ENCODE data around the gene C1QTNF1. TPM values are rescaled to one million over a fixed set of nuclear protein-coding genes. Genes with fewer than 3 reads are reported as not detected.

Gene C1QTNF1
- total RNA-seq, 1 experiment from 2014 or later: 5.1 TPM

GRCh38 chr17:79041041-79041570 is 17.1 kb downstream of the C1QTNF1 start:
- Histone ChIP-seq H3K4me1 (replicated peaks) (peaks cover 9% of the 10 kb centered on the region), H3K9me3 (replicated peaks) (0 out of 2 replicates have a peak, but pooled peaks cover 2% of the 10 kb centered on the region), H3K27me3 (replicated peaks) (peaks cover 3% of the 10 kb centered on the region; the same call in 1 of the 2 replicates), H3K4me3 (no peak overlapping the region), H3K27ac (no peak overlapping the region), H3K36me3 (no peaks in the 10 kb centered on the region)
- DNase-seq (ENCODE audit: low read depth in 1 of 2, low spot score in 2 of 2): no peak

GRCh38 chr17:79041723-79042420 is 17.9 kb downstream of the C1QTNF1 start:
- Histone ChIP-seq H3K4me1 (replicated peaks) (peaks cover 1% of the 10 kb centered on the region), H3K9me3 (replicated peaks) (0 out of 2 replicates have a peak, but pooled peaks cover 2% of the 10 kb centered on the region), H3K4me3 (no peak overlapping the region), H3K27ac (no peak overlapping the region), H3K36me3 (no peaks in the 10 kb centered on the region), H3K27me3 (replicated peaks) (peaks cover 3% of the 10 kb centered on the region; the same call in 1 of the 2 replicates)
- DNase-seq (ENCODE audit: low read depth in 1 of 2, low spot score in 2 of 2): no peak

DNA sequence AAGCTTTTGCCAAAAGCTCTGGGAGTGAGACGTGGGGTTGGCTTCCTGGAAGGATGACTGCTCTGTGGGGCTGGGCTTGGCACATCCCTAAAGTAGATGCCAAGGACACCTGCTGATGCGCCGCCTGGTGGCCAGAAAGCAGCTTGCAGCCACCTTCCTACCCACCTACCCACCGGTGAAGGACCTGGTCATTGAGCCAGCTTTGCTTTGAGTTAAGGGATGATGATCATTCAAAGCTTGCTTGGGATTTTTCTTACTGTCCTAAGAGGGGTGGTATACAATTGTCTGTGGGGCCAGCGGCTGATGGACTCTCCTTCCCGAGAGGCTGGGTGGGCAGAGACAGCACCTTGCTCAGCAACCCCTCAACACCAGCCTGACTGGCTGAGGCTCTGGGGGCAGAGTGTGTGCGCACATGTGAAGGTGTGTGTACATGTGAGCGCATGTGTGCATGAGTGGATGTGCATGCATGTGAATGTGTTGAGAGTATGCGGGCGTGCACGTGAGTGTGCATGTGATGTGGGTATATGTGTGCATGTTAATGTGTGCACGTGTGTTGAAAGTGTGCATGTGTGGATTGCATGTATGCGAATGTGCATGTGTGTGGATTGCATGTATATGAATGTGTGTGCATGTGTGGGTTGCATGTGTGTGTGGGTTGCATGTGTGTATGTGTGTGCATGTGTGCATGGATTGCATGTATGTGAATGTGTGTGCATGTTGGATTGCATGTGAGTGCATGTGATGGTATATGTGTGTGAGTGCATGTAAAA is 18.6 kb downstream of the C1QTNF1 start:
- Histone ChIP-seq H3K27me3 (replicated peaks) (peaks cover 3% of the 10 kb centered on the region; the same call in 1 of the 2 replicates), H3K4me1 (replicated peaks) (no peaks in the 10 kb centered on the region), H3K27ac (no peak overlapping the region), H3K4me3 (no peak overlapping the region), H3K36me3 (no peaks in the 10 kb centered on the region), H3K9me3 (replicated peaks) (0 out of 2 replicates have a peak, but pooled peaks cover 2% of the 10 kb centered on the region)
- DNase-seq (ENCODE audit: low read depth in 1 of 2, low spot score in 2 of 2): no peak

DNA sequence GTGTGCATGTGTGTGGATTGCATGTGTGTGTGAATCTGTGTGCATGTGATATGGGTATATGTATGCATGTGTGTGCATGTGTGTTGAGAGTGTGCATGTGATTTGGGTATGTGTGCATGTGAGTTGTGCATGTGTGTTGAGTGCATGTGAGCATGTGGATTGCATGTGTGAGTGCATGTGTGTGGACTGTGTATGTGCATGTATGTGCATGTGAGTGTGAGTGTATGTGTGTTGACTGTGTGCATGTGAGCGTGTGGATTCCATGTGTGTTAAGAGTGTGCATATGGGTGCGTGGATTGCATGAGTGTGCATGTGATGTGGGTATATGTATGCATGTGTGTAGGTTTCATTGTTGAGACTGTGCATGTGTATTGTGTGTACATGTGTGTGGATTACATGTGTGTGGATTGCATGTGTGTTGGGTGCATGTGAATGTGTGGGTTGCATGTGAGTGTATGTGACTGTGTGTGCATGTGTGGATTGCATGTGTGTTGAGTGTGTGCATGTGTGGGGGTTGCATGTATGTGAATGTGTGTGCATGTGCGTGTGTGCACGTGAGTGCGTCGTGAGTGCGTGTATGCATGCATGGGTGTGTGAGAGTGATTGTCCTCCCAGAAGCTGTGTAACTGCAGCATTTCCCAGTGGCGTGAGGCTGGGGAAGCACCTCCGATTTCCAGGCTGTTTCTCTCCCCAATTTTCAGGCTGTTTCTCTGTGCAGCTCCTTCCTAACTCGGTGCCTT is 19.4 kb downstream of the C1QTNF1 start:
- Histone ChIP-seq H3K4me1 (replicated peaks) (no peaks in the 10 kb centered on the region), H3K27ac (no peak overlapping the region), H3K4me3 (no peak overlapping the region), H3K9me3 (replicated peaks) (0 out of 2 replicates have a peak, but pooled peaks cover 2% of the 10 kb centered on the region), H3K36me3 (no peaks in the 10 kb centered on the region), H3K27me3 (replicated peaks) (peaks cover 3% of the 10 kb centered on the region; the same call in 1 of the 2 replicates)
- DNase-seq (ENCODE audit: low read depth in 1 of 2, low spot score in 2 of 2): no peak

DNA sequence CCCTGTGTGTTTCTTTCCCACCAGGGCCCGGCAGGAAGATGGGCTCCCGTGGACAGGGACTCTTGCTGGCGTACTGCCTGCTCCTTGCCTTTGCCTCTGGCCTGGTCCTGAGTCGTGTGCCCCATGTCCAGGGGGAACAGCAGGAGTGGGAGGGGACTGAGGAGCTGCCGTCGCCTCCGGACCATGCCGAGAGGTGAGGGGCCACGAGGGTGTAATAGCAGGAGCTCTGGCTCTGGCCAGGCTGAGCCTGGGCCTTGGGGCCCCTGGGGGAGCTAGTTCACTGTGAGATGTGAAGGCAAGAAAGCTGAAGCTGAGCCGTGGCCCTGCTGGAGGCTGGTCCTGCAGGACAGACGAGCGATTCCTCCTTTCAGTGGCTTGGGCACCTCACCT is 20.0 kb downstream of the C1QTNF1 start:
- no peak overlapping the region for H3K4me3 ChIP-seq
- H3K36me3 ChIP-seq: no peaks in the 10 kb centered on the region
- H3K27ac ChIP-seq: no peak overlapping the region
- H3K27me3 ChIP-seq (replicated peaks): peaks cover 3% of the 10 kb centered on the region; the same call in 1 of the 2 replicates
- DNase-seq (ENCODE audit: low read depth in 1 of 2, low spot score in 2 of 2): no peak
- H3K9me3 ChIP-seq (replicated peaks): 0 out of 2 replicates have a peak, but pooled peaks cover 2% of the 10 kb centered on the region
- no peaks in the 10 kb centered on the region for H3K4me1 ChIP-seq (replicated peaks)

DNA sequence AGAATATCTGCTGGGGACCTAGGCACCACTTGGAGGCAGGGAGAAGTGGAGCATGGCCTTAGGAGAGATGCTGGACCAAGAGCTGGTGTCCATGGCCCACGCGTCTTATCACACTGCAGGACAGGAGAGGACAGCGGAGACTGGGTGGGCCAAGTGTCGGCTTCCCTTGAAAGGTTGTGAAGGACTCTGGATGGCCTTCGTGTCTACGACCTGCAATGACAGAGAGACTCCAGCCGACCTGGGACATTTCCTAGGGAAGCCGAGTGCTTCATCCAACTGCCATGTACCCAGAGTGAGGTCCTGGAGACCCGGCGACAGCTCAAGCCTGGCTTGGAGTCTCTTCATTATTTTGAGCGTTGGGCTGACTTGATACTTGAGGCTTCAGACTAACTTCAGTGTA is 20.5 kb downstream of the C1QTNF1 start:
- H3K9me3 ChIP-seq (replicated peaks): 0 out of 2 replicates have a peak, but pooled peaks cover 2% of the 10 kb centered on the region
- peaks cover 3% of the 10 kb centered on the region; the same call in 1 of the 2 replicates for H3K27me3 ChIP-seq (replicated peaks)
- no peaks in the 10 kb centered on the region for H3K4me1 ChIP-seq (replicated peaks)
- H3K27ac ChIP-seq: no peak overlapping the region
- H3K4me3 ChIP-seq: no peak overlapping the region
- H3K36me3 ChIP-seq: no peaks in the 10 kb centered on the region
- no peak for DNase-seq (ENCODE audit: low read depth in 1 of 2, low spot score in 2 of 2)

DNA sequence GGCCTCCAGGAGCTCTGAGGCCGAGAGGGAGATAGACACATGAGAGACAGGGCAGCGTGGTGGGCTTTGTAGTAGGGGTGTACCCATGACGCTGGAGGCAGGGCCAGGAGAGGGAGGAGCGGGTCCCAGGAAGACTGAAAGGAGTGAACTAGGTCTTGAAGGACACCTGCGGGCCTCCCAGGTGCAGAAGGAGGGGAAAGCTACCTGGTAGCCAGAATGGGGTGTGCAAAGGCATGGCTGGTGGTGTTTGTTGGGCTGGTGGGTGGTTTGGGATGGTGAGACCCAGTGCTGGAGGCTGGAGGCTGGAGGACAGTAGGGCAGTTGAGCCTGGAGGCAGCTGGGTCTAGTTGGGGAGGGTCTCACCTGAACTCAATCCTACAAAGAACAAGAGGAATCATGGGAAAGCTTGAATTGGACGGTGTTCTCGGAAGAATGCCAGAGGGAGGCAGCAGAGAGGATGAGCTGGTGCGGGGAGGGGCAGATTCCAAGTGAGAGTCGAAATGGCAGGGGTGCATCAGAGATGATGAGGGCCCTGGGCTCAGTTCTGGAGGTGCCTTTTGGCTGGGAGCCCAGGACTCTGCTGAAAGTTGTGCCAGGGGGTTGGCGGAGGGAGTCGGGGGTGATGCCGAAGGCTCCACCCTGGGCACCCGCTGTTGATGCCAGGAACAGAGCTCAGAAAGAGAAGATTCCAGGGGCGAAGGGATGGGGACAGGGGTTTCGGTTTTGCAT is 21.2 kb downstream of the C1QTNF1 start:
- DNase-seq (ENCODE audit: low read depth in 1 of 2, low spot score in 2 of 2): no peak
- 0 out of 2 replicates have a peak, but pooled peaks cover 2% of the 10 kb centered on the region for H3K9me3 ChIP-seq (replicated peaks)

GRCh38 chr17:79045842-79046196 is 21.9 kb downstream of the C1QTNF1 start:
- no peaks in the 10 kb centered on the region for H3K4me1 ChIP-seq (replicated peaks)
- peaks cover 3% of the 10 kb centered on the region; the same call in 1 of the 2 replicates for H3K27me3 ChIP-seq (replicated peaks)
- no peaks in the 10 kb centered on the region for H3K36me3 ChIP-seq
- peak; percentile 65 to 80 for DNase-seq (ENCODE audit: low read depth in 1 of 2, low spot score in 2 of 2)
- H3K9me3 ChIP-seq (replicated peaks): 0 out of 2 replicates have a peak, but pooled peaks cover 2% of the 10 kb centered on the region
- H3K27ac ChIP-seq: no peak overlapping the region
- H3K4me3 ChIP-seq: no peak overlapping the region

More for the DNA sequence above, 21.2 kb downstream of the C1QTNF1 start:
- Histone ChIP-seq H3K4me1 (replicated peaks) (no peaks in the 10 kb centered on the region), H3K27me3 (replicated peaks) (peaks cover 3% of the 10 kb centered on the region; the same call in 1 of the 2 replicates), H3K4me3 (no peak overlapping the region), H3K27ac (no peak overlapping the region), H3K36me3 (no peaks in the 10 kb centered on the region)

DNA sequence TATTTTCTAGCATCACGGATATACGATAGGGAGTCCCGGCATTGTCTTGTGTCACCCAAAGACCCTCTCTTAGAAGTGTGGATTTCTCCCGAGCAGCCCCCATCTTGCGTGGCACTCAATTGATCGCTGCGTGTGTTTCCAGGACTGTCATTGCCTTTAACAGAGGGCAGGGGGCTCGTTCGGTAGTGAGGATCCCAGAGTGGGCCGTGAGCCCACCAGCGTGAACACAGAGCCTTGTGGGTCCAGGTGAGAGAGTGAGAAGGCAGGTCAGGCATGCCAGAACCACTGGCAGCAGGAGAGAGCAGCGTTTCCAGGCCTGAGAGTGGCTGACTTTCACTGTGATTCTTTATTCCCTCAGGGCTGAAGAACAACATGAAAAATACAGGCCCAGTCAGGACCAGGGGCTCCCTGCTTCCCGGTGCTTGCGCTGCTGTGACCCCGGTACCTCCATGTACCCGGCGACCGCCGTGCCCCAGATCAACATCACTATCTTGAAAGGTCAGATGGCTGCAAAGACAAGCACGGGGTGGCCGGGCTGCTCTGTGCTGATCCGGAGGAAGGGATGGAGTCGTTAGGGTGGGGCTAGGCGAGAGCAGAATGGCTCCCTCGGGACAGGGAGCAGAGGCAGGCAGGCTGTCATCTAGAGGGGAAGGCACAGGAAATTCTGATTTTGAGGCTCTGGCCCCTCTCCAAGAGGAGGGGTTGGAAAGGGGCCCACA is 22.4 kb downstream of the C1QTNF1 start:
- no peak overlapping the region for H3K27ac ChIP-seq
- H3K4me3 ChIP-seq: no peak overlapping the region
- H3K27me3 ChIP-seq (replicated peaks): peaks cover 6% of the 10 kb centered on the region
- no peak for DNase-seq (ENCODE audit: low read depth in 1 of 2, low spot score in 2 of 2)
- no peaks in the 10 kb centered on the region for H3K4me1 ChIP-seq (replicated peaks)
- no peaks in the 10 kb centered on the region for H3K36me3 ChIP-seq
- H3K9me3 ChIP-seq (replicated peaks): 0 out of 2 replicates have a peak, but pooled peaks cover 2% of the 10 kb centered on the region

GRCh38 chr17:79046916-79047280 is 22.9 kb downstream of the C1QTNF1 start:
- DNase-seq (ENCODE audit: low read depth in 1 of 2, low spot score in 2 of 2): no peak
- H3K27ac ChIP-seq: no peak overlapping the region

GRCh38 chr17:79047291-79047920 is 23.4 kb downstream of the C1QTNF1 start:
- no peak overlapping the region for H3K4me3 ChIP-seq
- H3K27me3 ChIP-seq (replicated peaks): peaks cover 9% of the 10 kb centered on the region
- no peak overlapping the region for H3K27ac ChIP-seq
- H3K36me3 ChIP-seq: no peaks in the 10 kb centered on the region
- H3K9me3 ChIP-seq (replicated peaks): 0 out of 2 replicates have a peak, but pooled peaks cover 2% of the 10 kb centered on the region
- no peak for DNase-seq (ENCODE audit: low read depth in 1 of 2, low spot score in 2 of 2)
- H3K4me1 ChIP-seq (replicated peaks): no peaks in the 10 kb centered on the region

More at GRCh38 chr17:79046916-79047280, 22.9 kb downstream of the C1QTNF1 start:
- Histone ChIP-seq H3K9me3 (replicated peaks) (0 out of 2 replicates have a peak, but pooled peaks cover 2% of the 10 kb centered on the region), H3K4me3 (no peak overlapping the region), H3K27me3 (replicated peaks) (peaks cover 9% of the 10 kb centered on the region), H3K36me3 (no peaks in the 10 kb centered on the region), H3K4me1 (replicated peaks) (no peaks in the 10 kb centered on the region)
